Dedifferentiated amniotic fluid mesenchymal stem cell (primary cell): ENCODE data around the gene TAMM41.
"Not testable (repeated sequence)": the region's sequence is repeated elsewhere in the genome, so short reads cannot be mapped to it uniquely, and the experiment has no call there.

Experiments used
- DNase-seq: peaks from one replicate; pipeline ENCODE4 v3.0.0-alpha.2; 2016; ENCODE audit errors: extremely low spot score

Gene TAMM41

DNA sequence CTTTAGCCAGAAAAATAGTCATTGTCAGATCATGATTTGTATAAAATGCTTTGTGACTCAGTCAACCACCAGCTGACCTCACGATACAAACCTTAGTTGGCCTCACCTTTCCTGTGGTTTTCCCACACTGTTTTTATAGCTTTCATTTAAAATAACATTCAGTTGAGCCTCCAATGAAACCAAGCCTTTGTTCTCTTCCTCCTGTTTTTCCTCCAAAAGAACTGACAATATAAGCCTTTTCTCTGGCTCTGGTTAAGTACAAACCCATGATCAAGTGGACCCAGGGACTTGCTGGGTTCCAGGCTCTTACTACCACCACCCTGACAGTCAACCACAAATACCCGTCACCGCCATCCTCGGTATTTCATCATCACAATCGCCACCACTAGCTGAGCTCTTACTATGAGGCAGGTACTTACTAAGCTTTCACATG lies 81.7 kb downstream of the TAMM41 start:
- no peak for DNase-seq

DNA sequence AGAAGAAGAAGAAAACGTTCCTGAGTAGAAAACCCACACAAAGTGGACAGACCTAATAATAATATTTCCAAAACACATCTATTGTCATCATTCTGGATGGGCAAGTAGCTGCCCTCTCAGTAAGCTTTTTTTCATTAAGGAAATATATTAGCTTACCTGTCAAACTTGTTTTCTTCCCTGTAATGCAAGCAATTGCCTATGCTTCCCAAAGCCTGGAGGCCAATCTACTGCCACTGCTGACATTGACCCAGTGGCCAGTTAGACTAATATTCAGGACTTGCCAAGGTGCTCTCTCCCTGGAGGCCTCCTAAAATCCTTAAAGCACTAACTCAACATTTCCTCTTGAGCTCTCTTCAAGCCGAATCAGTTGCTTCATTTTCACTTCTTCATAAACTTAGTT lies 86.7 kb downstream of the TAMM41 start:
- DNase-seq: no peak

DNA sequence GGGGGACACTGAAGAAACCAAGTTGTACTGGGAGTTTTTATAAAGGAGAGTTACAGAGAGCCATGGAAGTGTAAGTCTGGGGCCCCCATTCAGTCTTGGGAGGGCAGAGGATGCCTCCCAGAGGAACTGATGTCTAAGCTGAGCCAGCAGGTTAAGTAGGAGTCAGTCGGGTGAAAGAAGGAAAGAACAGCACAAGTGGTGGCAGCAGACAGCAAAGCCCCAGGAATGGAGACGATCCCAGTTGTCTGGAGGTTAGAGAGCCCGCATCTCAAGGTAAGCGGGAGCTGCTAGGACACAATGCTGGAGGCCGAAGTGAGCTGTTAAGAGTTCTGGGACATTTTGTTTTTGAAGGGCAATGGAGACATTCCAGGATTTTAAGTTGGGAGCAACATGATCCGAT lies 88.8 kb downstream of the TAMM41 start:
- no peak for DNase-seq

GRCh38 chr3:11757441-11757875 lies 89.2 kb downstream of the TAMM41 start:
- no peak for DNase-seq

DNA sequence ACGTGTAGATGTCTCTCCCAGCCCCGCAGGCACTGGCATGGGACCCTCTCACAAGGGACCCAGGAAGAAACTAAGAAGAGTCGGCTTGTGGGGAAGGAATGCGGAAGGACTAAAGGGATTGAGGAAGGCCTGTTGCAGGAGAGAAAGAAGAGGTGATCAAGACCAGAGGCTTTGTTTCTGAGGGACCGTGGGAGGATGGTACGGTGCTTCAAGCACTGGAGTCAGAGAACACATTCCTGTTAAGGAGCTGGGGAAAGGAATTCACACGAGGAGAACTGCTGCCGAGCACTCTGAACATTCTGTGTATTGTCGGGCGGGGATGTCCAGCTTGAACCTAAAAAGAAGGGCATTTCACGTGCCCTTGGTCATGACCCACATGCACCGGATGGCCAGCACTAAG lies 91.4 kb downstream of the TAMM41 start:
- no peak for DNase-seq

GRCh38 chr3:11752254-11752653 lies 94.4 kb downstream of the TAMM41 start:
- DNase-seq: not testable (repeated sequence)

- DNase-seq: not testable (repeated sequence)
Observed at GRCh38 chr3:11748306-11748705, 98.4 kb downstream of the TAMM41 start.
